NCI-H2196 (cell line): ENCODE data around the gene ABCA1.
"Not testable (repeated sequence)": the region's sequence is repeated elsewhere in the genome, so short reads cannot be mapped to it uniquely, and the experiment has no call there.

Experiments
- DNase-seq: peaks from one replicate; lab custom pipeline; 2025; ENCODE audit not compliant: unreplicated experiment; lab: John Stamatoyannopoulos, UW

Gene ABCA1

DNA sequence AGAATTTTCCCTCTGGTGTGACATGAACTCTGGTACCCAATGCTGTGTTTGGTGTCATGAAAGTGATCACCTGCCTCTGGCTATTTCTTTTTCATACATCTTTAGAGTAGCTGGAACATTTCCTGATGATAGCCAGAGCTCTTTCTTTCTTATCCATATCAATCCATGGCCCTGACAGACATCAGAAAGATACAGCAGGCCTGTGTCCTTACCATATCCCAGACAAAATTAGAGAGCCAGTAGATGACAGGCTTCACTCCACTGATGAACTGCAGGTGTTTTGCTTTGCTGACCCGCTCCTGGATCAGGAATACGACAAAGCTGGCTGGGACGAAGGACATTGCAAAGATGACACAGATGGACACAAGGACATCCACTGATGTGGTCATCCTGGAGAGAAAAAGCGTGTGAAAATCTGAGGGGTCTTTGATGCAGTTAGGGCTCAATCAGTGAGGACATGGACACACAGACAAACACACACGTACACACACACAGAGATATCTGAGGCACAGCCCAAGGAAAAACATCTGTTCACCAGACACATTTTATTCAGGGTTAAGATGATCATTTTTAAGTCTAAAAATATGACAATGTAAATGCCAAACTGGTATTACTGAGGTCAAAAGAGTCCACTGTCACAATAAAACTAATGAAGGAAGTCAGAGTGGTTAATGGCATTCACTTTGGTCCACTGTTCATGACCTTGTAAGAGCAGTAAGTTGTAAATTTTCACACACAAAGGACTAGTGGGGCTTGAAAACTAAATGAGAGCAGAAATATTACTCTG lies 129.6 kb downstream of the ABCA1 start:
- no peak for DNase-seq

DNA sequence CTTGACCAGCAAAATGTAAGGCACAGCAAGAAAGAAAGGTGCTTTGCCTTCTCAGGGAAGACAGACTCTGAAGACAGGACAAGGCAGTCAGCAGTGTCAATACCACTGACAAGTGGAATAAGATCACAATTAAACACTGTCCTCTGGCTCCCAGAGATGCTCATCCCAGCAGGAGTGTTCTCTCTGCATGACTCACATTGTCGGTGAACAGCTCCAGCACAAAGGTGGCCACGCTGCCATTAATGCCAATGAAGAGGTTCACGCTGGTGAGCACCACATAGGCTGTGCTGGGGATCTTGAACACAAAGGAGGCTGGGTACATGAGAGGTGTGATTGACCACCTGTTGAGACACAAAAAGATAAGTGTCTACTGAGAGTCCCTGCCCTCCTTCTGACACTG lies 132.1 kb downstream of the ABCA1 start:
- DNase-seq = no peak

DNA sequence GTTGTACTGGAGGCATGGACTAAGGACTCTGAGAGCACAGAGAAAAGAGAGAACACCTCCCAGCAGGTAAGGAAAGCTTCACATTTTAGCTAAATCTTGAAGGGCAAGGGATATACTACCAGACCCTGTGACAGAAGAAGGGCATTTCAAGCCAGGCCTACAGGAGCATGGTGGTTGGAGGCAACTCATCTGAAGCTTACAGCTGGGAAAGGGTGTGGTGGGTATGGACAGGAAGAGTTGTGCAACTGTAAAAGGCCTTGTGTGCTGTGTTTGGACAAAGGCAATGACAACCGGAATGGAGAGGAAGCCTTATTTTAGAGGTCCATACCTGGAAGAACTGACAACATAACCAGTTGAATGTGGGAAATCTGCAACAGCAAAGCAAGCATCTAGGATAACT lies 132.9 kb downstream of the ABCA1 start:
- no peak for DNase-seq

DNA sequence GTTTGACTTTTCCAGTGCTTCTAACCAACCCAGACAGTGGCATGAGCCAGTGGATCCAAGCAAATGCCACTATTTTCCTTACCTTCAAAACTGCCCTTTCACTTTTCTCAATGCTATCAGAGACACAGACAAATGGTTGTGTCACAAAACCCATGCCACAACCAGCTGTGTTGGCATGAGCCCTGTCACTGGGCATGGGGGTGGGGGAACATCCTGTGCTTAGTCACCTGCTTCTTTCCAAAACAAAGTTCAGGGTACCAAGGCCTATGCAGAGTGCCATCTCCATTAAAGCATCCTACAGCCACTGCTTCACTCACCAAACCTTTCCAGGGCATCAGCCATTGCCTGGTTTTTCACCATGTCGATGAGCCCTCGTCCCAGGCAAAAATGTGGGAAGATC lies 133.9 kb downstream of the ABCA1 start:
- no peak for DNase-seq

DNA sequence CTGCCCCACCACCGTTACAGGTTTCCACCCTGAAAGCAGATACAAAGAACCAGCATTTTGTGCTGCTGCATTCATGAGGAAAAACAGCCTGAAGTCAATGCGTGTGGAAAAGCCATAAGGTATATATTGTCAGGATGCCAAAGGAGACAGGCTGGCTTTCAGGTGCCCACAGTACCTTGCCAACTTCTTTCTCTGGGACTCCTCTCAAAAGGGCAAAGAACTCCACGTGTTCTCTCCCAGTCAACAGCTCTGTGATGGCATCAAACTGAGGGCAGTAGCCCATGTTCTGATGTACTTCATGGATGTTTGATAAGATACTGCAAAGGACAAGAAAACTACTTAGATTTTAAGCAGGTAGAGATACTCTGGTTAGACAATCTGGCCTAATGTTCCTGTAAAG lies 139.7 kb downstream of the ABCA1 start:
- no peak for DNase-seq

DNA sequence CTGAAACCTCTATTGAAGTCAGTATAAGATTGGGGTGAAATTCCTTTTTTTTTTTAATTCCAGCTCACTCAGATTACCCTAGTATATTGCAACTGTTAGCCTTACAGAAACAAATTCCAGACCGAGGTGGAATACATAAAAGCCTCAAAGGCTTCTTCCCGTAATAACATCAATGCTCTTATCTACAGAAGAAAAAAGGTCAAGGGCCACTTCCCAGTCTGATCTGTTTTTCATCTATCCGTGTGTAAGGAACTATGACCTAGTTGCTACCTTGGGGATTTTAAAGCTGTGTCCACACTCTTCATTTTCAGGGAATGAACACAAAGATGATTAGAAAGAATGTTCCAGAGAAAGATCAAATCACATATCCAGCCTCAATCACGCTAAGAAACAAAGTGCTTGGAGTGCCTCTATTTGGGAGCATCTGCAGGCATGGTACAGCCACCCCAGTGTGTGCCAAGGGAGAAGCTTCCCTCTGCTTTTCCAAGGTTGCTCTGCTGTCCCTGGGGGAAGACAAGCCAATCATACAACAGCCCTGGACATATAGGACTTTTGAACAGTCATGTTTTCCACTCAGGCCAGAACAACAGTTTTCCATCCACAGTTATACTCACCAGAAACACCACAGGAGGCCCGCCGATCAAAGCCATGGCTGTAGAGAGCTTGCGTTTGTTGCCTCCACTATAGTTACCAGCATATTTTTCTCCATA lies 140.5 kb downstream of the ABCA1 start:
- DNase-seq = no peak

DNA sequence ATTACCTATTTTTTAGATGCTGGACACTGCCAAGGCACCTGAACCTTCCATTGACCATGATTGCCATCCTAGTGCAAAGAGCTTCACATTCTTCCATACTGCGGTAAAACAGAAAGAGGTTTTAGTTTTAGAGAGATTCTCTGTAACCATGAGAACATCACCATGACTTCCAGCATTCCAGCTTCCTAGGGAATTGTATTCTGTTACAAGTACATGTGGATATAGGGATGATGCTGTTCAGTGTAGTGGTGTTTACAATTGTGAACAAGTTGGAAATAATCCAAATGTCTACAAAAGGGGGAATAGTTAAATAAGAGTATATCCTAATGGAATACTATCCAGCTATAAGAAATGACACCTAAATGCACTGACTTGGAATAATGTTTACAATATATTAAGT lies 141.7 kb downstream of the ABCA1 start:
- DNase-seq = no peak

DNA sequence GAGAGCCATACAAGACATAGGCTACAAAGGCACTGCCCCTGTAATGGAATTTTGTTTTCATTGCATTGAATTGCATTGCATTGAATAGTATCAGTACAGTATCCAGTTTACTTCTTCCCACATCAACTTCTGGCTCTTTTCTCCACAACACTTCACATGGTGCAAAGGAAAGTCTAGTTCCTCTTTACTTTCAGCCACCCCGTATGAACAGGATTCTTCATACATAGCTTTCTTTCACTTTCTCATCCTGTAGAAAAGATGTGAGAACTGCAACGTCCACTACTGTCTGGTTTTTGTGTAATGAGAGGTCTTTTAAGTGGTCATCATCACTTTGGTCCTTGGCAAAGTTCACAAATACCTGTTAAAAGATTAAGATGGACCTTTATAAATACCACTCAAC lies 143.9 kb downstream of the ABCA1 start:
- DNase-seq = no peak

DNA sequence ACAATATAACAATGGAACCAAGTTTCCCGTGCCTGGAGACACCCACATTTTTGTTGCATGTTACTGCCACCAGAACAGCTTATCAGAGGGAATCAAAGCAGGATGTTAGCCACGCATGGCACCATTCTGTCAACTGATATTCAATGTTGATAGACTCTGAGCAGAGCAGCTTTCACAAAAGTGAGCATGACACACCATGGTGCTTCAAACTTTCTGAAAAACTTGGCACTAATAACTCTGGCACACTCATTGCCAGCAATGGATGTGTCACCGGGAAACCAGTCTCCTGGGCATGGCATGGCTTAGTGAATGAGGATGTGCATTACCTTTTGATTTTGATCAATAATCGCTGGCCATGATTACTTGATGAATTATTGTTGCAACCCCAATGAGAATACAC lies 144.4 kb downstream of the ABCA1 start:
- DNase-seq = no peak

DNA sequence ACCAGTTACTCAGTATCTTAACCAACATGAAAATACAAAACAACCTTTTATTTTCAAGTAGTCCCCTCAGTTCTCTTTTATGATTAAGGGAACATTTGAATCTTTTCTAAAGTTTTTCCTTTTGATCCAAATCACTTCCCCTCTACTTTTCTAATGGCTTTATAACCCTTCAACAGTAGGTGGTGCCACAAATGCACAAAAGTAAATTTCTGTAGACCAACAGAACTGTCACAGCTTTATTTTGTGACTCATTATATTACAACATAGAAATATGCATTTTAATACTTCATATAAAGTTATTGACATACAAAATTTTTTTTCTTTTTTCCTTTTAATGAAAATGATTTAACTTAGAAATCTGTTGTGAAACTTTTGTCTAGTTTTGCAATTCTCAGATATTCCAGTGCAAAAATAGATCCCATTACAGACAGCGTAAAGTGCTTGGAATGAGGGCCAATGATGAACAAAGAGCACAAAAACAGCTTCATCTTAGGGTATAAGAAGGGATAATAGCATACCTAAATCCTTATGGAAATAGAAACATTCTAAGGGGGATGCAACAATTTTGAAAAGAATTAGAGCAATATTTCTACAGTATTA lies 147.1 kb downstream of the ABCA1 start:
- DNase-seq = peak; percentile 28

DNA sequence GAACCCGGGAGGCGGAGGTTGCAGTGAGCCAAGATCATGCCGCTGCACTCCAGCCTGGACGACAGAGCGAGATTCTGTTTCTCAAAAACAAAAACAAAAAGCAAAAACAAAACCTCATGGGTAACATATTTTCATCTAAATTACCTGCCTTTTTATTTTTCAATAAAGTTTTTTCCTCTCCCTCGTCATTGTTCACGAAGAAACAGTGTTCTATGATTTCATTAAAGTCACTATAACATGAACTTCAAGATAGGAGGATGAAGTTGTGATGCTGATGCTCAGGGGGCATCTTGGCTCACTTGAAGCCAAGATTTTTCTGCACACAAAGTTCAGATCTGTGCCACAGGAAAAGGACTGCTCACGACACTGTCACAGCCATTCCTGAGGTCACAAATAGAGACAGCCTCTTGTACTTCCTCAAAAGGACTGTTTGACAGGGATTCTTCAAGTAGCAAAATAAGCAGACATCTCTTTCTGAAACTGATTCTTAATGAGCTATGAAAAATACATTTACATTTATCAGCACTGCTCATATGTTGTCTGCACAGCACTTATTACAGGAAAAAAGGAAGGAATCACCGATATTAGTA lies 147.9 kb downstream of the ABCA1 start:
- DNase-seq = no peak

DNA sequence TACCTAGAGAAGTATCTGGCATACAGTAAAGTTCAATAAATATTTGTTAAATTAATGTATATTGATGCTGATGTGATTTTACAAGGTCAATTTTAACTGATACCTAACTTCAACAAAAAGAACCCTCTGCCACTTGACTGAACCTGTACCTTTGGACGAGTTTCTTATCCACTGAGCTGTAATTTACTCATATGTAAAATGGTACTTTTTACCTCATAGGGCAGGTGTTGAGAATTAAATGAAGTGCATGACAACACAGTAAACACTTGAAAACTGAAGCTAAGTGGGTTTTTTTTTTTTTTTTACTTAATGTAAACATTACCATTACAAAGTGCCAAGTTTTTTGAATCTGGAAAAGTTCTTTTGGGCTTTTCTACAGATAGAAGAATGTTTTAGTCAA lies 148.6 kb downstream of the ABCA1 start:
- DNase-seq = no peak

DNA sequence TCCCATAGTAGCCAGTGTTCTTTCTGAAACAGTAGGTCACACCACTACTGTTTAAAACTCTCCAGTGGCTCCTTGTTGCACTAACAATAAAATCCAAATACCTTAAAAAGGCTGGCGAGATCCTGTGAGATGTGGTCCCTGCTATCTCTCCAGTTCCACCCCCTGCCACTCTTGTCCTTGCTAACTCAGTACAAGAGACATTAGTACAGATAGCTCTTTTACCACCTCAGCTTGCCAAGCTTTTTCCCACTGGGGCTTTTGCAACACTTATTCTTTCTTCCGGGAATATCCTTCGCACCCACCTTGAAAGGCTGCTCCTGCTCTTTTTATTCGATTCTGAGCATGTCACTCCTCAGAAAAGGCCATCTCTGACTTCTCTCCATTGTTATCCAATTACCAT lies 149.2 kb downstream of the ABCA1 start:
- DNase-seq = no peak

DNA sequence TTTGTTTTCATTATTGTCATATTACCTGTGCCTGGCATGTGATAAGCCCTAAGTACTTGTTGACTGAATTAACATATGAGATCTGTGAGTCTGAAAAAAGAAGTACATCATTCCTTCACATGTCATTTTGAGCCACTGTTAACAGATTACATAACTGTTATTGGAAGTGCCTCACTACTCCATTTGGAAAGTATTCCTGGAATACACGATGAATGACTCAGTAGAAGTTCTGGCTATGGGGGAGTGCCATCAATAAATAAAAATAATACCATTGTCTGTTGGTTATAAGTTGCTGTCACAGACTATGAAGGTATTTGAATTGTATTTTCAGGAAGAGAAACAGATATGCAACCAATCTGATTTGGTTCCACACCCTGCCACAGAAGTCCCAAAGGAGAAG lies 151.2 kb downstream of the ABCA1 start:
- DNase-seq = no peak

DNA sequence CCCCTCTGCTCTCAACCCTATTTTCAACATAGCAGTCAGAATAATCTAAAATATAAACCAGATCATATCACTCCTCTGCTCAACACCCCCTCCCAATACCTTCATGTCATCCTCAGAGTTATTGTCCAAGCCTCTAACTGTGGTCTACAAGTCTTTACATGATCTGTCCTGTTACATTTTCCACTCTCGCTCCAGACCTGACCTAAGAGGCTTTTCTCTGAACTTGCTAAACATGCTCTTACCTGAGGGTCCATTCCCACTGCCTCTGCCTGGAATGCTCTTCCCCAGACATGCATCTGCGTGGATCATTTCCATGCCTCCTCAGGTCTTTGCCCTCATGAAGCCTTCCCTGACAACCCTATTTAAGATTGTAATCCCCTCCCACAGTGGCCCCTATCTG lies 152.0 kb downstream of the ABCA1 start:
- no peak for DNase-seq

DNA sequence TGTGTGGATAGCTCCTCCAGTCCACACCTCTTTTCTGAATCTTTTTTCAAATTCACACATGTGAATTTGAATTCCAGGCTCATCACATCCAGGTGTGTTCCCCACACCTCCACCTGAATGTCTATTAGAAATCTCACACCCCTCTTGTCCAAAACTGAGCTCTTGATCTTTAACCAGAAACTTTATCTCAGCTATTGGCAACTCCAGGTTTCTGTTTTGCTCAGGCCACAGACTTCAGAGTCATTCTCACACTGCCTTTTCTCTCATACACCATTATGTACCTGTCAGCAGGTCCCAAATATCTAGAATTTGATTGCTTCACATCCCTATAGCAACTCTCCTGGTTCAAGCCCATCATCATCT lies 152.4 kb downstream of the ABCA1 start:
- DNase-seq = no peak

DNA sequence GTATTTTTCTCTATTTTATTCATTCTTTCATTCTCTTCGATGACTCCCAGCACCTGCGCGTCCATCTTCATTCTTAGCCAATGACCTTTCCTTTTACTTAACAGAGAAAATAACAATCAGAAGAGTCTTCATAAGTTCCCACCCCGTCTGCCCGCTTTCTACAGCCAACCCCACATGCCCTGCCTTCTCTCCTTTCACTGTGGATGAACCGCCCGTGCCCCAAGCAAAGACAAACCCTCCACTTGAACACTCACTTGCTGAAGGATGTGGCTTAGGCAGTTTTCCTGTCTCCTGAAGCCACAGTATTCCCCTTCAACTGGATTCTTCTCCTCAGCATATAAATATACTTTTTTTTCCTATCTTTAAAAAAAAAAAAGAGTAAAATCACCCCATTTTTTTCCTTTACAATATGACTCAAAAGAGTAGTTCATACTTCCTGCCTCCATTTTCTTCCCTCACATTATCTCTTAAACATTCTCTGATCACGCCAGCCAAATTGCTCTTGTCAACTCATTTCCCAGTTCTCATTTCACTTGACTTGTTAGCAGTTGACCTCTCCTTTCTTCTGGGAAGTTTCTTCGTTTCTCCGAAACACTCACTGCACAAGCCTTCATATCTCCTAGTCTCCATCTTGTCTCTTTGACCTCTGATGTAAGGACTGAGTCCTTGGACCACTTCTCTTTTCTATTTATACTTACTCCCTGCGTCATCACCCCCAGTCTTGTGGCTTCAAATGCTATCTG lies 153.0 kb downstream of the ABCA1 start:
- DNase-seq = no peak

DNA sequence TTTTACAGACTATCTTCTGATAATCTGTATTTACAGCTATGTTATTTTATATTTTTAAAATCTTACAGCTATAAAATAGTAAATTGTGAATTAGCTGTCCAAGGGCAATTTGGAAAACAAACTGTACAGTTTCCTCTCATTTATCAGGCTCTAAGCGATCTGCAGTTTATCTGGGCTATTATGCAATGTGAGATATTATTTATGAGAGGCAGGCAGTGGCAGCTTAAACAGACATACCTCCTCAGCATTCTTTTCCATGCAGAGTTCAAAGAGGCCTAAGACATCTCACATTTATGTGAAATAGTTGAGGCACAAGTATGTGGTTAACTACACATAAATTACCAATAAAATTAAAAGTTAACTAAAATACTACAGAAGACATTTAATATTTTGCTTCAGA lies 153.8 kb downstream of the ABCA1 start:
- no peak for DNase-seq

DNA sequence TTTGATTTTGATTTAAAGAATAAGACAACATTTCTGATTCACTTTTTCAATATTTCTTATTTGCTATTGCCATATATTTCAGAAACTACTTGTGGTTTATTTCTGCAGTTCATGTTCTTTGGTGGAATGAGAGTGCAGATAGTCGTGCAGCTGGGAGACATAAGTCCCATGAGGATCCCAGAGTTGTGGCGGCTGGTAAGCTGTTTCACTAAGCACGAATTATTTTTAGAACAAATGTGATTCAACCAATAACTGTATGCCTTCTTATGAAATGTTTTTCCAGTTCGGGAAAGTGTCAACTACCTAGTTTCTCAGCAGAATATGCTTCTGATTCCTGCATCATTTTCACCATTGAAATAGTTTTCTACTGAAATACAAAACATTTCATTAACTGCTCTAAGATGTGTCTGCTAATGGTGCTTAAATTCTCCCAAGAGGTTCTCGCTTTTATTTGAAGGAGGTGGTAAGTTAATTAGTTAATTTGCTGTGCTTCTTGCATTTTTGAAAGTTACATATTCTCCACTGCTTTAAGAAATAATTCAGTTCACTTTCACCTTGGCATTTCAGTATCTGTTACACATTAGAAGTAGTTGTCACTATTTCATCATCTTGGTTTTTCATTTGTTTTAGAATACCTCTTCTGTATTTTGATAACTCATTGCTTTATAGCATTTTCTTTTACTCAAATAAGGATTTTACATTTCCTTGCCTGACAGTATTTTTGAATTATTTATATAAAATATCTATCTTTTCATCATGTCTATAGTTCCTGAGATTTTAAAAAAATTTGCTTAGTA lies 155.0 kb downstream of the ABCA1 start:
- DNase-seq = no peak

DNA sequence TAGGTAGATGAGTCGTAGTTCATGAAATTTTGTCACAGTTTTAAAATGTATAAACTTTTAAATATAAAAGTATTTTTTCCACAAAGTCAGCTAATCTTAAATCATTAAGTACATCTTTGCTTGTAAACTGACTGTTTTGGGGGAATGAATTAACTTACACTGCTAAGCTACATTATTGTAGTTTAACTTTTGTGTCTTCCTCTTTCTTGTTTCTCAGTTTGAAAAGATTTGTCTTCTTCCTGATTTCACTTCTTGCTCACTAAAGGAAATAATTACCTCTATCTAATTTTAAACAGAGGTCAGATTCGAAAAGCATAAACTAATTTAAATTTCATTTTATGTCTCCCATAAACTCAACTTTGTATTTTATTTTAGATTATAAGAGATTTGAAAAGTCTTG lies 158.3 kb downstream of the ABCA1 start:
- DNase-seq = no peak

DNA sequence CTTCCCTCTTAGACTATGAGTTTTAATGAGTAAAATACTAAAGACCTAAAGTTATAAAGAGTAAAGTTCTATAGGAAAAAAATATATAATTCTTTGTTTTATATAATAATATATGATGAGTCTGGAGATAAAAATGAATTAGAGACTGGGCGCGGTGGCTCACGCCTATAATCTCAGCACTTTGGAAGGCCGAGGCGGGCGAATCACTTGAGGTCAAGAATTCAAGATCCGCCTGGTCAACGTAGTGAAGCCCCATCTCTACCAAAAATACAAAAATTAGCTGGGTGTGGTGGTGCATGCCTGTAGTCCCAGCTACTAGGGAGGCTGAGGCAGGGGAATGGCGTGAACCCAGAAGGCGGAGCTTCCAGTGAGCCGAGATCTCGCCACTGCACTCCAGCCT lies 158.9 kb downstream of the ABCA1 start:
- DNase-seq = not testable (repeated sequence)
